GM21390 (cell line): Measurements from ENCODE around the gene NADSYN1.

ENCODE experiments used
- ATAC-seq: cut with Tn5 transposase; IDR thresholded peaks from one replicate; pipeline ENCODE4 v1.9.1; 2021; ENCODE audit not compliant: unreplicated experiment

Gene NADSYN1

GRCh38 chr11:71432761-71433647, 20.0 kb upstream of the NADSYN1 start:
- ATAC-seq: no peak

- no peak for ATAC-seq
Observed at GRCh38 chr11:71433648-71434450, 19.2 kb upstream of the NADSYN1 start.

GRCh38 chr11:71434576-71435130, 18.4 kb upstream of the NADSYN1 start:
- no peak for ATAC-seq

- no peak for ATAC-seq
Observed at GRCh38 chr11:71435278-71435951, 17.6 kb upstream of the NADSYN1 start.

- no peak for ATAC-seq
Observed at GRCh38 chr11:71436861-71437260, 16.1 kb upstream of the NADSYN1 start.

GRCh38 chr11:71437399-71437798, 15.6 kb upstream of the NADSYN1 start:
- no peak for ATAC-seq

GRCh38 chr11:71437879-71438278, 15.1 kb upstream of the NADSYN1 start:
- ATAC-seq: no peak

GRCh38 chr11:71438650-71439049, 14.4 kb upstream of the NADSYN1 start:
- ATAC-seq: no peak

- no peak for ATAC-seq
Observed at GRCh38 chr11:71440021-71440755, 12.8 kb upstream of the NADSYN1 start.

GRCh38 chr11:71441251-71441650, 11.8 kb upstream of the NADSYN1 start:
- no peak for ATAC-seq

GRCh38 chr11:71442123-71442522, 10.9 kb upstream of the NADSYN1 start:
- ATAC-seq: no peak

GRCh38 chr11:71442880-71443279, 10.1 kb upstream of the NADSYN1 start:
- no peak for ATAC-seq

GRCh38 chr11:71443736-71444445, 9.1 kb upstream of the NADSYN1 start:
- ATAC-seq: no peak

- no peak for ATAC-seq
Observed at GRCh38 chr11:71444811-71445210, 8.2 kb upstream of the NADSYN1 start.

GRCh38 chr11:71446150-71446549, 6.9 kb upstream of the NADSYN1 start:
- ATAC-seq: no peak

- no peak for ATAC-seq
Observed at GRCh38 chr11:71446942-71447688, 5.9 kb upstream of the NADSYN1 start.

- no peak for ATAC-seq
Observed at GRCh38 chr11:71447791-71448256, 5.2 kb upstream of the NADSYN1 start.

- peak; percentile 78 for ATAC-seq
Observed at GRCh38 chr11:71448257-71449171, 4.5 kb upstream of the NADSYN1 start, which contains the start of gene DHCR7. Gene DHCR7 (minus strand): TSS chr11:71448393. CDS start chr11:71444952, 3,441 bp downstream.
